HG03460 (cell line): ENCODE results near the gene GLI2.

Experiments used
- ATAC-seq: cut with Tn5 transposase; IDR thresholded peaks from one replicate; pipeline ENCODE4 v1.9.1; 2021; ENCODE audit not compliant: unreplicated experiment

Gene GLI2

DNA sequence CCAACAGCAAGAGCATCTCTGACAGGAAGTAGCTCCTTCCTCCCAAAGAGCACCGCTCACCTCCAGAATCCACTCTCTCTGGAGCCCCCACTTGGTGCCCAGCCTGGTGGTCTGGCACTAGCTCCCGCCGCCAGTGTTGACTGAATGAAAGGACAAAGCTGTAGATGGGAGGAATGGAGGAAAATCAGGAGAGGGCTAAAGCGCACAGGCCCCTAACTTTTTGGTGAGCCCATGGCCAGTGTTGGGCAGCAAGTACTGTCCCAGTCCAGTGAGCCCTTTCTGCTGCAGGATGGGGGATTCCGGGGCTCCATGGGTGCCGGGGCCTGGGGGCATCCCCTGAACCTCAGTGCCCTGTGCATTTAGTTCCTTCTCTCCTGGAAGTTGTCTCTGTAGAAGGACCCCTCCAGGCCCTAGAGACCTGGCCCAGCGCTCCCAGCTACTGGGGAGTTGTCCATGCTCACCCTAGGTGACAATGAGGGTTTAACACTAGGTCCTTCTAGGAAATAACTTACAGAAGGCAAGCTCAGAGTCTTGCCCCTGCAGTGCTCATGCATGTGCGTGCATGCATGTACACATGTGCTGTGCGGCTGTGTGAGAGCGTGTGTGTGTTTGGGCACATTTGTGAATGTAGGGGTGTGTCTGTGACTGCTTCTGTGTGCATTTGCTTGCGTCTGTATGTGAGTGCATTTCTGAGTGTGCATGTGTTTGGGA lies 33.6 kb downstream of the GLI2 start:
- no peak for ATAC-seq

DNA sequence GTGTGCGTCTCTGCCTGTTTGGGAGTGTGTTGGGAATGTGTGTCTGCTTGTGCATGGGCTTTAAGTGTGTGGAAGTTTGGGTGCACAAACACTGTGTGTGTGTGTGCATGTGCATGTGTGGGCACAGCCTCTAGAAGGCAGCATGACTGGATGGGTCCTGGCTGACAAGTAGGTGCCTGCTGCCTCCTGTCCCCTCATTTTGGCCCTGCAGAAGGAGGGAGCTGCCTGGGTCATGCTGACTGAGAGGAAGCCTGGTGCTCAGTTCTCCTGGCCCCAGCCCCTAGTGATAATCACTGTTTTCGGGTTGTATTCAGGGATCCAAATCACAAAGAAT lies 34.1 kb downstream of the GLI2 start:
- no peak for ATAC-seq

DNA sequence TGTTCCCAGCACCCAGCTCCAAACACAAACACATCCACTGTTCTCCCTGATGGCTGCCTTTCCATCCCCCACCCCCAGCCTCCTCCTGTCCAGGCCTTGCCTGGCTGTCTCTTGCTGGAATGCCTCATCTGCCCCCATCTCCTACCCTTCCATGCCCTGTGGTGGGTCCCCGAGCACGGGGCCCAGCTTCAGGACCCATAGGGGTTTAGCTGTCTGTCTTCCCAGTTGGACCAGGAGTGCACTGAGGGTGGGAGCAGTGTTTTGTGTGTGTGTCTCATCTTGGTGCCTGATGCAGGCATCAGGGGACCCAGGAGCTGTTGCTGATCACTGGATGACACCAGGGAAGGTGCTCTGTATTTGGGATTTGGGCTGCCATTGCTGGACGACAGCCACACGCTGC lies 34.5 kb downstream of the GLI2 start:
- ATAC-seq, result no peak

DNA sequence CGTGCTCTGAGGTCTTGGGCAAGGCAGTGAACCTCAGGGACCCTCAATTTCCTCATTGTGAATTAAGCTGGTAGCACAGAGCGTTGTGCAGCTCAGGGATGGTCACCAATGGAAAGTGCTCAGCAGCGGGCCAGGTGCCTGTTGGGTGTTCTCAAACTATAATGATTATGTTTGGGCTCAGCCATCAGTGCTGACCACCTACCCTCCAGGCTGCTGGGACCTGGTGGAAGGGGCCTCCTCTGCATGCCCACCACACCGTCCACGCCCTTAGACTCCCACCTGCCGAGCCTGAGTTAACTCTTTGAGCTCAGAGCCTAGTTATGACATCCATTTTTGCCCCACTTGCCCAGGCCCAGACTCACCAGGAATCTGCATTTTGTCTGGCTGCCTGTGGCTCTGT lies 35.0 kb downstream of the GLI2 start:
- ATAC-seq, result no peak

DNA sequence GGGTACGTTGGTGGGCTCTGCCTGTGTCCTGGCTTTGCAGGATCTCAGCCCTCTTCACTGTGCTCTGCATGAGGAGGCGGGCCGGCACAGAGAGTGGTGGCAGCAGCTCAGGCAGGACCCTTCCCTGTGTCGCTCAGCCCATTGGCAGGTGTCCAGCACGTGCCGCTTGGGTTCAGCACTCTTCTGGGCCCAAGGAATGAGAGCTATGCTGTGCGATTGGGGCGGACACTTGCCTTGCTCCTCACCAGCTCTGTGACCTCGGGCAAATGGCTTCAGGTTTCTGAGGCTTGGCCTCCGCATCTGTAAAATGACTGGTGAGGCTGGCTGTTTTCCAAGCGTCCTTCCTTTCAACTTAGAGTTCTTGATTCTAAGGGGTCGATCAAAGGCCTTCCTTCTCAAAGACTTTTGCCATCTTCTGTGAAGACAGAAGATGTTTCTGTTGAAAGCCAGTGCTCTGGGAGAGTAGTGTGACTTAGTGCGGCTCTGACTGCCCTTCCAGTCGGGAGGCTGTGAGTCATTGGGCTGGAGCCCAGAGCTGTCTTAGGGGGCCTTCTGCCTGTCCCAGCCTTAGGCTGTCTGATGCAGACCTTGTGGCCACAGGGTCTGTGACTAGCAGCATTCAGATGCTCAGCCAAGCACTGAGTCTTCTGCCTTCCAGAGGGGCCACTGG lies 35.6 kb downstream of the GLI2 start:
- no peak for ATAC-seq

DNA sequence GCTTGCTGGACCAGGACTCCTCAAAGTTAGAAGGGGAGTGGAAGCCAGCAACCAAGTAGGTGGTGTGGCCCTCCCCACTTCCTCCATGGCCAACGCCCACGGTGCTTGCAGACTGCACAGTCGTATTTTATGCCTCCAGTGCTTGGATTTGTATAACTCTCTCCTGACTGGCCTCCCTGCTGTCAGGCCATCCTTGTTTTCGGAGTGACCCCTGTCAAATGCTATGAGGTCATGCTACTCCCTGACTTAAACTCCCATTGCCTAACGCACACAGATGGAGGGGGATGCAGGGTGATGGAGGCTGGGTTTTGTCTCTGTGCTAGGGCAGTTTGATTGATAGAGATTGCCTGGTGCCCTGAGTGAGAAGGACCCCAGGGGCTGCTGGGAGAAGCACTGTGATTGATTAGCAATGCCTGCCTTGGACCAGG lies 36.1 kb downstream of the GLI2 start:
- ATAC-seq, result no peak

DNA sequence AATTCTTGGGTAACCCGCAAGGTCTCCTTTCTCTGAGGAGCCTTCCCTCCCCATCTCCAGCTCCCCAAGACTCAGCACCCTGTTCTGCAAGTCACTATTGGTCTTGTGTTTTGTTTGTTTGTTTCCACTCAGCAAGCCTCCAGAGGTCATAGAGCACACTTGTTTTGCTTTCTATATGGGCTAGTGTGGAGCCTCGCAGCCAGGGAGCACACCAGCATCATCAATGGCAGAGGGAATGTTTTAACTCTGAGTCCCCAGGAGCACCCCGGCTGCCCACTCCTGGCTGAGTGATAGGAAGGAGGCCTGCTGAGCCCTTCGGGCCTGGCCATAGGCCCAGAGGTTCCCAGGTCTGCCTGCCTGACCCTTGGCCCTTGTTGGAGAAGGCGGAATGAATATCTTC lies 36.6 kb downstream of the GLI2 start:
- ATAC-seq, result no peak

DNA sequence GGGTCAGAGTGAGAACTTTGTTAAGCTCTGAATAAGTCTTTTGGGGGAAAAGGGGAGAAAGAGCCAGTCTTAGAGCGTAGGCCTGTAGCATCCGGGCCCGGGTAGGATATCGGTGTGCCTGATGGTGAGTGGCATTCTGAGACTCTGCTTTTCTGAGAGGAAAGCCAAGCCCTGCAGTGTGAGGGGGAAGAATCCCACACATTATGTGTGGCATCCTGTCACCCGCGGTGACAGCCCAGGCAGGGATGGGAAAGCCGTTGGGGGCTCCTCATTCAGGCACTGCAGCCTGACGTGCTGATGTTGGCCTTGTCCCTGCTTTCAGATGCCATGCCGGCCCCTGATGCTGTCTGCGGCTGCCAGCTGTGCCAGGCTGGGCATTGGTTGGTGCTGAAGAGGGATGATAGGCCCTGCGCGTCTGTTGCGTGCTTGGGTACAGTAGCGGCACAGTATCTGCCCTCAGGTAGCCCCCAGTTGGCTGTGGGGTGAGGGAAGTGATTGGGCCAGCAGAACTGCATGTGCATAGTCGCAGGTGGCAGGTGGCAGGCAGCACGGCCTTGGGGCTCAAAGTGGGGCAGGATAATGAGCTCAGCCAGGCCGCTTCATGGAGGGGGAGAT lies 37.6 kb downstream of the GLI2 start:
- ATAC-seq, result no peak

DNA sequence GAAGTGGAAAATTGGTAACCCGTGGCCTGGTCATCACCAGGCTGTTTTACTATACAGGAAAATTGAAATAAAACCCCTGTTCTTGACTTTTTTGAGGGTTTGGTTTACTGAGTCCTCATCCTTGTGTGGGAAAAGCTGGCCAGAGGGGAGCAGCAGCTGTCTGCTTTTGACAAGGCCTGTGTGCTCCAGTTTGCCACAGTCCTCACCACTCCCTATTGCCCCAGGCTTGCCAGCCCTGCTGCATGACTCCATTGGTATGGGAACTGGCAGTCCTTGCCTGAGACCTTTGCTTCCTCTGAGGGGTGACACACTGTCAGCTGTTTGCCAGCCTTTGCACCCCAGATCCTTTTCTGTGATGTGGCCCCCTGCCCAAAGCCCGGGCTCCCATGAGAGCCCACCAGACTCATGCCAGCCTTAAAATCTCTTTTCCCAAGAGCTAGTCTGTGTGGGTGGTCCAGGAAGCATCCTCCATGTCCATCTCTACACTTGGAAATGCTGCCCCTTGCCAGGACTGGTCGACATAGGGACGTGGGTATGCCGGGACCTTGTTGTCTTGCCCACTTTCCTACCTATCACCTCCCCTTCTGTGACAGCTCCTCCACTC lies 39.0 kb downstream of the GLI2 start:
- ATAC-seq, result no peak

DNA sequence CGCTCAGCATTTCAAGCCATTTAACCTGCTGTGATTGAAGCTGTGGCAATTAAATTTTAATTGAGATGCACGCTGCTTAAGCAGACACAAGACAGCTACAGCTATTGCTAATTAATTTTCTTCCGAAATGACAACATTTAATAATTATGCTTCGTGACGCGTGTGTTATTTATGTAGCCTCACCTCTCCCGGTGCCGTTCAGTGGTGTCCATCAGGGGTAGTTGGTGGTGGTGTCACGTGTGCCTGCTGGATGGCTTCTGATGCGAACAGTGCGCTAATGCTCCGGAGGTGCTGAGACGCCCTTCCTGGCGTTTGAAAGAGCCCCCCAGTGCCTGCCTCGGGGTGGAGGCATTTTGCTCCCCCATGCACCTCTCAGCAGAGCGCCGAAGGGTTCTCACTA lies 39.5 kb downstream of the GLI2 start:
- no peak for ATAC-seq

DNA sequence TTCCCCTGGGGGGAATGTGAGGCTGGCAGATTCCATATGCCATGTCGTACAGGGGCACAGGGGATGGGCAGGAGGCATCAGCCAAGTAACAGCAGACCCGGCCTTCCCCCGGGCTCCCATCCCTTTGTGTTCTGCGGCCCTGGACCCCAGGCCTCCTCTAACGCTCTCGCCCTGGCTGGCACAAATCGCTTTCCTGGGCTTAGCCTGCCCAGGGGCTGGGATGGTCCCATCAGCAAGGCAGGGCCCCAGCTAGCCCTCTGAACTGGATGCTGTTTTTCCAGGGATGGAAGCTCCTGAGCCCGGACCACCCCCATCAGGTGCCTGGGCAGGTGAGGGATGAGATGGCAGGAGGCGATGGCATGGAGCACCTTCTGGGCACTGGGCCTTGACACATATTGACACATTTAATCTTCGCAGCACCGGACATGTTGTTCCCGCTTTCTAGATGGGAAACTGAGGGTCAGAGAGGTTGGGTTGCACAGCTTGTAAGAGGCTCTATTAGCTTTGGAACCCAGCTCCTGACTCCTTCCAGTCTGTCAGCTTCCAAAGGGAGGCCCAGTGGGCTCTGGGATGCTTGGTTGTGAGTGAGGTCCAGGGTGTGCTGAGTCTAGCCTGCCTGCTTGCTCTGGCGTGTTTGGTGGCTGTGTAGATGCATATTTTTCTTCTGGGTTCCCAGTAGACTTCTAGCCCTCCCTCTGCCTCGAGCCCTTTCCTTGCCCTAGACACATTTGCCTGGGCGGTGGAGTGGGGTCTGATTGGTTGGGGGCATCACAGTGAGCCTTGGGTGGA lies 40.3 kb downstream of the GLI2 start:
- ATAC-seq, result no peak

DNA sequence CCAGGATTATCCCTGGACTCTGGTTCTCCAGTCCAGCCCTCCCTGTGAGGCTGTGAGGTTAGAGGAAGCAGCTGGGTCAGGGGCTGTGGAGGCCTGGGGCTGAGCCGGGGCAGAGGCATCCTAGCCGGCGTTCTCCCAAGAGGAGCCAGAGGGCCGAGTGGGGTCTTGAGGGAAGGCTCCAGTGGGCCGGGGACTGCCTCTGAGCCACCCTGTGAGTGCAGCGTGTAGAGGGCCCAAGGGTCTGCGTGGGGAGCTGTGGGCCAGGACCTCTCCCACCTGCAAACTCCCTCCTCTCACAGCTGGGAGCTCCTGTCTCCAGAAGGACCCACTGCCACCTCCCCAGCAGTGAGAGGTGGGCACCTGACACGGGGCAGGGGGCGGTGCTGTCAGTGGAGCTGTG lies 41.0 kb downstream of the GLI2 start:
- ATAC-seq, result no peak

DNA sequence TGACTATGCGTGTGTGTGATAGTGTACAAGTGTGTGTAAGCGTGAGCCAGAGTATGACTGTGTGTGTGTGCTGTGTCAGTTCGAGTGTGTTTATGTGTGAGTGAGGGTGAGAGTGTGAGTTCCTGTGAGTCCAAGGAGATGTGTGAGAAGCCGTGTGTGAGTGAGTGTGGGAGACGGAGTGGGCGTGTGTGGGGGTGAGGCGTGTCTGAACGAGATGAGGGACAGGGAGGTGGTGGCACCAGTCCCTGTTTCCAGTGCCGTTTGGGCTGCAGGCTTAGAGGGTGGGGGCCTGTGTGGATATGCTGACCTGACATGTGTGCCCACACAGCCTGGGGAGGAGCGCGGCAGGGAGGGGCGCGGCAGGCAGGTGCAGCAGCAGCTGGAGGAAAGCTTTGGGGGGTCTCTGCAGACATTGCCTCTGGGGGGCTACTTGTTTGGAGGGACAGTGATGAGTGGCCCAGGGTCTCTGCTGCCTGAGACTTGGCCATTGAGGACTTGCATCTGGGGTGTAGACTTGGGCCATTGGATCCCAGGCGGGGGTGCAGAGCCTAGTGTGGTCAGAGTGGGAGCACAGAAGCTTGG lies 41.6 kb downstream of the GLI2 start:
- ATAC-seq, result no peak

DNA sequence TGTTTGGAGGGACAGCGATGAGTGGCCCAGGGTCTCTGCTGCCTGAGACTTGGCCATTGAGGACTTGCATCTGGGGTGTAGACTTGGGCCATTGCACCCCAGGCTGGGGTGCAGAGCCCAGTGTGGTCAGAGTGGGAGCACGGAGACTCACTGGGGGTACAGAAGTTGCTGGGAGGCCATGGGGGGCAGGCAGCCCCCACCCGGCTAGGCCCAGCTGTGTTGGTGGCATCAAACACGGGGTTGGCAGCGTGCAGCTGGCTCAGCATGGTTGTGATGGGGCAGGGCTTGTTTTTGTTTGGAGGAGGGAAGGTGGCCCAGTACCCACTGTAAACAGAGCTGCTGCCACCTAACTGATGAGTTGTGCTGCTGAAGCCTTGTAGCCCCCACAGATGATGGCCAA lies 42.1 kb downstream of the GLI2 start:
- ATAC-seq, result no peak

DNA sequence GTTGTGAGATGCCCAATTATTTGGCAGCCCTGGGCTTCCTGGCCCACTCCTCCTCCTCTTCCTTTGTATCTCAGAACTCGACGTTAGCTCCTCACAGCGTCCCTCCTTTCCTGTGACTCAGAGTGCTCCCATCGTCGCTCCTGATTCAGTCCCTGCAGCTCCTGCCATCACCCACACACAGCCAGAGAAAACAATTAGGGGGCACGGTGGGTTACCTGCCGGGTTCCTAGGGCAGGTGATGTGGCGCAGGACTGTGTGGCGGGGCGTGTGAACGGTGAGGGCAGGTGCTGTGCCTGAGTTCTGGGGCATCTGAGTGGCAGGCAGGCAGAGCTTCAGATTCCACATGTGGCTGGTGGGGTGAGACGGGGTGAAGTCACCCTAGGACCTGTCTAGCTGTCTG lies 42.6 kb downstream of the GLI2 start:
- no peak for ATAC-seq

DNA sequence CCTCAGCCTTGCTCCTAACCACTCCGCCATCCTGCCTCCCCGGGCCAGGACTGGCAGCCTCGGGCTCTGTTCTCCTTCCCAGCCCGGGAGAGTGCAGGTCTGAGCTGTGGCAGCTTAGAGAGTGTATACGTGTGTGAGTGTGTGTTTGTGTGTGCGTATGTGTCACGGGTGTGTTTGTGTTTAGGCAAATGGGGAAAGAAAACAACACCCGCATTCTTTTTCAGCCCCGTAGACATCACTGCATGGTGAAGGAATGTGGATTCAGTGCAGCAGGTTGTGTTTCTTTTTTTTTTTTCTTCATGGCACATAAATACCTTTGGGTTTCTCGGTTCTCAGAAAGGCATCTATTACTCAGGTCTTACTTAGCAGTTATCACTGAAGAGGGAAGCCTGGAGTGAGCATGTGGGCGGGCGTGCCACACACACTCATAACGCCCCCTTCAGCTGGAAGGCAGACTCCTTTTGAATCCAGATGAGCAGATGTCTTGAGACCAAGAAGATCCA lies 44.2 kb downstream of the GLI2 start:
- ATAC-seq, result no peak

DNA sequence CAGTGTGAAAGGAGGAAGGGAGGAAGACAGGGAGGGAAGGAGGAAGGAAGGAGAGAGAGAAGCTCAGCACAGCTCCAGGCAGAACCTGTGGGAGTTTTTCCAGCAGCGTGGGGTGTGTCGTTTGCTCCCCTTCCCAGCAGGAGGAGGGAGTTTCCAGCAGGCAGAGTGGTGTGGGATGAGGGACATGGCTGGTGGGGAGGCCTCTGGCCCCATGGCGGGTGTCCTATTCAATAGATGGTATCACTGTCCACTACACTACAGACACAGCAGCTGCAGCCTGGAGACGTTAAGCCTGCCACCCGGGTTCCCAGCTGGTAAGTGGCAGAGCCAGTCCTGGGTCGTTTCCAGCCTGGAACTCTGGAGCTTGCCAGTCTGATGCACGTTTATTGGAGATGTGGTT lies 44.7 kb downstream of the GLI2 start:
- no peak for ATAC-seq

DNA sequence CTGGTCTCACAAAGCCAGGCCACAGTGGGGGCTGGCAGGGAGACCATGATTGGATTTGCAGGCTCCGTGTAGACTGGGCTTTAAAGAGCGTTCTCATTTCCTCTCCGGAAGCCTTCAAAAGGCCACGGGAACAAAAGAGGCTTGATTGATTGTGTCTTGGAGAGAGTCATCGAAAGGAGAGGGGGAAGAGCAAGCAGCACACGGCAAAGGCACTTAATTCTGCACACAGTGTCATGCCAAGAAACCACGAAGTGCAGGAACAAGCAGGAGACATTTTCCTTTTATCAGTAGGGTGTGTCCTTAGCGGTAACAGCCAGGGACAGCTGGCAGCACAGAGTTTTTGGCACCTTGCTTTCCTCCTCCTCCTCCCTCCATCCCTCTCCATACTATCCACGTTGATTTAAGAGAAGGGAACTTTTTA lies 47.7 kb downstream of the GLI2 start:
- no peak for ATAC-seq

DNA sequence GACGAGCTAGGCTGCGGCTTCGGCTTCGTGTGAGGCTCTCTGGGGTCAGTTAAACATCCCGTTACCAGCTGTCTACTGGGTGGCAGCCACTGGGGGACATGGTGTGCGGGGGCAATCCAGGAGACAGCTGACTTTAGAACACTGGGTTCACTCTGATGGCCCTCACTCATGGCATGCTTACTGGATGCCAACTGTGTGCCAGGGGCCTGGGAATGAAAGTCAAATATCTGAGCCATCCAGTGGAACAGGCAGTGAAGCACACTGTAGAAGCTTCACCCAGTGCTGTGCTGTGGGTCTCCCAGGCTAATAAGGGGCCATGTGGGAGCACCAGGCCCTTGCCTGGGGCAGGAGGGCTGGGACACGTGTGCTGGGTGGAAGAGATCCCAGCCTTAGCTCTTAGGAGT lies 48.3 kb downstream of the GLI2 start:
- no peak for ATAC-seq
